Thoracic aorta (tissue), 2 donors: ENCODE measurements around the gene MYBBP1A. TPM values are rescaled to one million over a fixed set of nuclear protein-coding genes. Genes with fewer than 3 reads are reported as not detected.

ENCODE experiments used
- ATAC-seq: fragments of 150-250 bp; one replicate; pipeline ENCODE4 v1.8.0; 2017; ENCODE audit warnings: low read depth; ENCODE audit not compliant: insufficient number of reproducible peaks, low FRiP score
- DNase-seq: peaks from one replicate; pipeline ENCODE4 v3.0.0-alpha.2; 2020; ENCODE audit warnings: low spot score
- H3K27ac ChIP-seq, 2 donors: fragments of 200-600 bp; sonication (generic); 1 replicate in 1 of 2; 2 replicates in 1 of 2; pipeline ENCODE4 v1.5.1; 2016; ENCODE audit warnings: mild to moderate bottlenecking in 2 of 2, moderate library complexity in 2 of 2
- H3K27me3 ChIP-seq: fragments of 200-600 bp; sonication (generic); replicated peaks from 2 replicates; pipeline ENCODE4 v1.6.0; 2016; ENCODE audit warnings: mild to moderate bottlenecking; ENCODE audit not compliant: insufficient read depth
- H3K36me3 ChIP-seq: fragments of 200-600 bp; sonication (generic); one replicate; pipeline ENCODE4 v1.5.1; 2016
- H3K4me1 ChIP-seq, 2 donors: fragments of 200-600 bp; sonication (generic); 1 replicate in 1 of 2; 2 replicates in 1 of 2; pipeline versions ENCODE4 v1.5.1 to v1.6.0; 2016; ENCODE audit warnings: low read depth in 2 of 2, mild to moderate bottlenecking in 1 of 2; ENCODE audit not compliant: control insufficient read depth in 1 of 2
- H3K4me3 ChIP-seq: fragments of 200-600 bp; sonication (generic); 2 replicates; pipeline ENCODE4 v1.5.1; 2016; ENCODE audit warnings: mild to moderate bottlenecking
- H3K9me3 ChIP-seq: fragments of 200-600 bp; sonication (generic); 2 replicates; pipeline ENCODE4 v1.5.1; 2016
- total RNA-seq, 2 donors: library from RNA; depleted of rRNA; stranded (reverse); fragments of >200 nt; gene quantifications; one replicate each; pipeline versions ENCODE4 v1.1.0 to v1.2.3, GENCODE V29; 2016
- TF ChIP-seq, protein P1 (sequence below): fragments of 200-600 bp; sonication (generic); IDR thresholded peaks from one replicate; pipeline ENCODE4 v1.5.1; 2019; ENCODE audit warnings: antibody characterized with exemption

Gene MYBBP1A
- total RNA-seq, 2 donors from 2014 or later = 47.4 to 92.6 TPM

DNA sequence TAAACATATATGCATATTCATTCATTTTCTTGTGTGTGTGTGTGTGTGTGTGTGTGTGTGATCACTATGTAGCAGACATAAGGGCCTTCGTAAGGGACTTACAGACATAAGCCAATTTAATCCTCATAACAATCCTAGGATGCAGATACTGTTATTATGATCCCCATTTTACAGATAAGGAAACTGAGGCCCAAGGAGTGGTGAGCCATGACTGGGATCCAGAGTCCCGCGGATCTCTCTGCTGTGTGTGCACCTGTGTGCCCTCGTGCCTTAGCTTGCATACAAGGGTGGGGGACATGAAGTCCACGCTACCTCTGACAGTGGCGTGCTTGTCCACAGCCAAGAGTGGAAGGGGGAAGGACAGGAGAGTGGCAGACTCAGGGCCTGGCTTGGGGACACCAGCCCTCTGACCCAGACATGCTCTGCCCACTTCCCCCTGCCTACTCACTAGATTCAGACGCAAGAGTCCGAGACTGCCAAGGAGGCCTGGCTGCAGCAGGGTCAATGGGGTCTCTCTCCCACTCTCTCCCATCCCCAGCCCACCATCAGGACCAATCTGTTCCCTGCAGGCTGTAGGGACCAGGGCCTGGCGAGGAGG is 19.4 kb upstream of the MYBBP1A start:
- no peak overlapping the region for H3K27ac ChIP-seq
- no peaks in the 10 kb centered on the region for H3K36me3 ChIP-seq
- H3K27me3 ChIP-seq = no peaks in the 10 kb centered on the region
- DNase-seq = no peak
- no peaks in the 10 kb centered on the region for H3K4me1 ChIP-seq
- TF ChIP-seq, protein P1, sequence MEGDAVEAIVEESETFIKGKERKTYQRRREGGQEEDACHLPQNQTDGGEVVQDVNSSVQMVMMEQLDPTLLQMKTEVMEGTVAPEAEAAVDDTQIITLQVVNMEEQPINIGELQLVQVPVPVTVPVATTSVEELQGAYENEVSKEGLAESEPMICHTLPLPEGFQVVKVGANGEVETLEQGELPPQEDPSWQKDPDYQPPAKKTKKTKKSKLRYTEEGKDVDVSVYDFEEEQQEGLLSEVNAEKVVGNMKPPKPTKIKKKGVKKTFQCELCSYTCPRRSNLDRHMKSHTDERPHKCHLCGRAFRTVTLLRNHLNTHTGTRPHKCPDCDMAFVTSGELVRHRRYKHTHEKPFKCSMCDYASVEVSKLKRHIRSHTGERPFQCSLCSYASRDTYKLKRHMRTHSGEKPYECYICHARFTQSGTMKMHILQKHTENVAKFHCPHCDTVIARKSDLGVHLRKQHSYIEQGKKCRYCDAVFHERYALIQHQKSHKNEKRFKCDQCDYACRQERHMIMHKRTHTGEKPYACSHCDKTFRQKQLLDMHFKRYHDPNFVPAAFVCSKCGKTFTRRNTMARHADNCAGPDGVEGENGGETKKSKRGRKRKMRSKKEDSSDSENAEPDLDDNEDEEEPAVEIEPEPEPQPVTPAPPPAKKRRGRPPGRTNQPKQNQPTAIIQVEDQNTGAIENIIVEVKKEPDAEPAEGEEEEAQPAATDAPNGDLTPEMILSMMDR = no peak
- ATAC-seq = no peak
- no peak overlapping the region for H3K4me3 ChIP-seq
- H3K9me3 ChIP-seq = no peaks in the 10 kb centered on the region

DNA sequence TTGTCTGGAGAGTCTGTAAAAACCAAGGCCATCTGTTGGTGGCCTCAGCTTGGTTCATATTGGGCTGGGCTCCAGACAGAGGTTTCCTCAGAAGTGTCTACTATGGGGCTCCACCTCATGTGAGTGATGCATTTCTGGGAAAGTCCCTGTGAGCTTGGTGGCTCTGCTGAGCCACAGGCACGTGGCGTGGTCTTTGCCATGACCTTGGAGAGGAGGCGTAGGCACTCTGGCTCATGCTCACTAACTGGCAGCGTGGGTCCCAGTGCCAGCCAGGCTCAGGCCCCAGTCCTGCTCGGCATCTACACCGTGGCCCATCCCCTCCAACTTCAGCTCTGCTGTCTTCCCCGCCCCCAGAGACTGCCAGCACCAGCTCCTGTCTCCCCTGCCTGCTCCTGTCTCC is 18.5 kb upstream of the MYBBP1A start:
- ATAC-seq (no peak), DNase-seq (no peak)
- Histone ChIP-seq H3K4me1 (no peaks in the 10 kb centered on the region), H3K9me3 (no peaks in the 10 kb centered on the region), H3K27ac (no peak overlapping the region), H3K27me3 (no peaks in the 10 kb centered on the region), H3K36me3 (no peaks in the 10 kb centered on the region), H3K4me3 (no peak overlapping the region)
- TF ChIP-seq, protein P1 = no peak

DNA sequence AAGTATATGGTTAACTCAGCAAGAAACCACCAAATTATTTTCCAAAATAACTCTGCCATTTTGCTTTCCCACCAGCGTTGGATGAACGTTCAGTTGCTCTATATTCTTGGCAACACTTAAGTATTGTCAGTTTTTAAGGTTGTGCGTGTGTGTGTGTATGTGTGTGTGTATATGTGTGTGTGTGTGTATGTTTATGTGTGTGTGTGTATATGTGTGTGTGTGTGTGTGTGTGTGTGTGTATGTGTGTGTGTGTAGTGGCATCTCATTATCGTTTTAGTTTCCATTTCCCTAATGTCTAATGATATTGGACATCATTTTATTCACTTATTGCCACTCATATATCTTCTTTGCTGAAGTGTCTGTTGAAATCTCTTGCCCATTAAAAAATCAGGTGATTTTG is 17.9 kb upstream of the MYBBP1A start:
- TF ChIP-seq, protein P1 = no peak

DNA sequence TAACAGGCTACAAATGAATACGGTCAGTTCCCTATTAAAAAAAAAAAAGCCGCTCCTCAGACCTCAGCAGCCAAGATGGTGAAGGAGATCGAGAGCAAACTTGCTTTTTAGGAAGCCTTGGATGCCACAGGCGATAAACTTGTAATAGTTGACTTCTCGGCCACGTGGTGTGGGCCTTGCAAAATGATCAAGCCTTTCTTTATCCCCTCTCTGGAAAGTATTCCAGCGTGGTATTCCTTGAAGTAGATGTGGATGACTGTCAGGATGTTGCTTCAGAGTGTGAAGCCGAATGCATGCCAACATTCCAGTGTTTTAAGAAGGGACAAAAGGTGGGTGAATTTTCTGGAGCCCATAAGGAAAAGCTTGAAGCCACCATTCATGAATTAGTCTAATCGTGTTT is 16.9 kb upstream of the MYBBP1A start:
- no peaks in the 10 kb centered on the region for H3K9me3 ChIP-seq
- TF ChIP-seq, protein P1 = no peak
- no peaks in the 10 kb centered on the region for H3K36me3 ChIP-seq
- DNase-seq (no peak), ATAC-seq (no peak)
- H3K4me1 ChIP-seq = no peaks in the 10 kb centered on the region
- no peak overlapping the region for H3K4me3 ChIP-seq
- no peak overlapping the region for H3K27ac ChIP-seq
- H3K27me3 ChIP-seq = no peaks in the 10 kb centered on the region

More for the DNA sequence above, 17.9 kb upstream of the MYBBP1A start:
- Histone ChIP-seq H3K36me3 (no peaks in the 10 kb centered on the region), H3K9me3 (no peaks in the 10 kb centered on the region), H3K4me1 (no peaks in the 10 kb centered on the region), H3K27me3 (no peaks in the 10 kb centered on the region), H3K27ac (no peak overlapping the region), H3K4me3 (no peak overlapping the region)
- DNase-seq = no peak
- ATAC-seq = no peak

DNA sequence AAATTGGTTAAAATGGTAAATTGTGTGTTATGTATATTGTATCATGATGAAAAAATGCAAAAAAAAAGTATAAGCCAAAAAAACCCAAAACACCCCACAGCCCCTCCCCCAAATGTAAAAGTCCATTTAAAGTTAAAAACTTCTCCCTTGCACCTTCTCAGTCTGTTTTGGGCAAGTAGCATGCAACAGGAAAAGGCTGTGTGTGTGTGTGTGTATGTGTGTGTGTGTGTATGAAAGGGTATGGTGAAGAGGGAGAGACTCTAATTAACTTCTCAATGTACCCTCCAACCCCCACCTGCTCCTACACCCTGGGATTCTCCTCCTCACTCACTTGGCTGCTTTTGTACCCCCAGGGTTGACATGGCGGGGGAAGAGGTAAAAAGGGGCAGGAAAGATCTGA is 14.4 kb upstream of the MYBBP1A start:
- H3K36me3 ChIP-seq = no peaks in the 10 kb centered on the region
- no peak overlapping the region for H3K4me3 ChIP-seq
- H3K27ac ChIP-seq = no peak overlapping the region
- no peaks in the 10 kb centered on the region for H3K9me3 ChIP-seq
- TF ChIP-seq, protein P1 = no peak
- DNase-seq = no peak
- peaks cover 0 to 8% of the 10 kb centered on the region in 2 donors for H3K4me1 ChIP-seq
- no peak for ATAC-seq
- H3K27me3 ChIP-seq = no peaks in the 10 kb centered on the region
